Endodermal cell (in vitro differentiated cells): Measurements from ENCODE around the gene SPAM1. TPM values are rescaled to one million over a fixed set of nuclear protein-coding genes. Genes with fewer than 3 reads are reported as not detected.

ENCODE experiments used
- DNase-seq: peaks from one replicate; pipeline ENCODE4 v3.0.0-alpha.2; 2017
- H3K27ac ChIP-seq: 2 replicates; pipeline ENCODE4 v1.5.1; 2013; ENCODE audit warnings: mild to moderate bottlenecking, low read depth, low read length, moderate library complexity
- H3K27me3 ChIP-seq: 2 replicates; pipeline ENCODE4 v1.6.1; 2013; ENCODE audit warnings: mild to moderate bottlenecking, low read length, moderate library complexity; ENCODE audit not compliant: insufficient read depth, control insufficient read depth, poor library complexity, severe bottlenecking
- H3K36me3 ChIP-seq: 2 replicates; pipeline ENCODE4 v1.7.0; 2013; ENCODE audit warnings: mild to moderate bottlenecking, low read length, moderate library complexity; ENCODE audit not compliant: control insufficient read depth, insufficient read depth
- H3K4me1 ChIP-seq: one replicate; pipeline ENCODE4 v1.7.0; 2013; ENCODE audit warnings: low read length; ENCODE audit not compliant: control insufficient read depth, insufficient read depth
- H3K4me3 ChIP-seq: 2 replicates; pipeline ENCODE4 v1.5.1; 2013; ENCODE audit warnings: mild to moderate bottlenecking, low read length, moderate library complexity
- H3K9ac ChIP-seq: 2 replicates; pipeline ENCODE4 v1.6.1; 2013; ENCODE audit warnings: mild to moderate bottlenecking, low read length, moderate library complexity; ENCODE audit not compliant: poor library complexity, severe bottlenecking; ENCODE audit errors: extremely low read depth
- H3K9me3 ChIP-seq: 2 replicates; pipeline ENCODE4 v1.6.1; 2013; ENCODE audit warnings: mild to moderate bottlenecking, low read length, moderate library complexity; ENCODE audit not compliant: control insufficient read depth
- H3K27ac Mint-ChIP-seq: 2 replicates; pipeline ENCODE4 v1.8.0; 2020; ENCODE audit warnings: mixed read lengths
- H3K27me3 Mint-ChIP-seq: 2 replicates; pipeline ENCODE4 v1.8.0; 2021; ENCODE audit warnings: mild to moderate bottlenecking, mixed read lengths; ENCODE audit not compliant: insufficient read depth
- H3K36me3 Mint-ChIP-seq: 2 replicates; pipeline ENCODE4 v1.8.0; 2020; ENCODE audit warnings: low read depth, mixed read lengths
- H3K4me1 Mint-ChIP-seq: 2 replicates; pipeline ENCODE4 v1.8.0; 2020; ENCODE audit warnings: mixed read lengths
- H3K4me3 Mint-ChIP-seq: 2 replicates; pipeline ENCODE4 v1.8.0; 2020; ENCODE audit warnings: mild to moderate bottlenecking, moderate library complexity, mixed read lengths
- H3K9me3 Mint-ChIP-seq: 2 replicates; pipeline ENCODE4 v1.8.0; 2020; ENCODE audit warnings: mild to moderate bottlenecking, mixed read lengths
- WGBS, 2 experiments: methylation state at CpG; one replicate each; pipeline versions ENCODE4 v1.1.5 to v1.1.7; 2013; ENCODE audit warnings: missing lambda C conversion rate in 2 of 2, mixed read lengths in 1 of 2; ENCODE audit not compliant: insufficient coverage in 1 of 2, insufficient read length in 1 of 2; 5-methylcytosine and 5-hydroxymethylcytosine counted together
- total RNA-seq, 2 donors: library from RNA; stranded (reverse); fragmentation: NEBNext Ultra II Directional in 1 of 2; extraction: Animal tissue kit (Norgen Biotek cat#: 25700) in 1 of 2; gene quantifications; 2 replicates in 1 of 2; 3 replicates in 1 of 2; pipeline ENCODE4 v1.2.1, GENCODE V29; 2021
- TF ChIP-seq, protein P1 (sequence below): fragments of 200-600 bp; sonication (generic); conservative IDR thresholded peaks from 2 replicates; pipeline ENCODE4 v1.5.0; 2021; ENCODE audit warnings: antibody characterized with exemption, mild to moderate bottlenecking

SPAM1 gene
- total RNA-seq, 2 donors from 2014 or later = 0.18 to 0.49 TPM

DNA sequence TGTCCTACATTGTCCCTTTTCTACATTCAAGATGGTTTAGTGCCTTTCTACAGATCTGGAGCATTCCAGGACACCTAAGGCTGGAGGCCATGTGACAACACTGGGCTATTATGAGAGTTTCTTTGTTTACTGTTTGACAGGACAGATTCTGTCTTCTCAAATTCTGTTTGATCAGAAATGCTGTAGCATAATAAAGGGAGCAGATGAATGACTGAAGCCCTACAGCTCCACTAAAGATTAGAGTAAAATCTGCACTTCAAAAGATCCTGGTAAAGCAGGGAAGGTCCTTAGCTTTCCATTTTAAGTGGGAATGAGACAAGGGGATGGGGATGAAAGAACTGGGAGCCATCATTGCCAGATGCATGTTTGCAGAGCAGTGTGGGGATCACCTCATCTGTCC lies 69.4 kb downstream of the SPAM1 start:
- H3K27me3 Mint-ChIP-seq = no peaks in the 10 kb centered on the region
- H3K4me1 Mint-ChIP-seq = peaks cover 27% of the 10 kb centered on the region
- no peaks in the 10 kb centered on the region for H3K36me3 Mint-ChIP-seq
- no peak overlapping the region for H3K27ac Mint-ChIP-seq
- H3K4me3 Mint-ChIP-seq = no peak overlapping the region
- TF ChIP-seq, protein P1, sequence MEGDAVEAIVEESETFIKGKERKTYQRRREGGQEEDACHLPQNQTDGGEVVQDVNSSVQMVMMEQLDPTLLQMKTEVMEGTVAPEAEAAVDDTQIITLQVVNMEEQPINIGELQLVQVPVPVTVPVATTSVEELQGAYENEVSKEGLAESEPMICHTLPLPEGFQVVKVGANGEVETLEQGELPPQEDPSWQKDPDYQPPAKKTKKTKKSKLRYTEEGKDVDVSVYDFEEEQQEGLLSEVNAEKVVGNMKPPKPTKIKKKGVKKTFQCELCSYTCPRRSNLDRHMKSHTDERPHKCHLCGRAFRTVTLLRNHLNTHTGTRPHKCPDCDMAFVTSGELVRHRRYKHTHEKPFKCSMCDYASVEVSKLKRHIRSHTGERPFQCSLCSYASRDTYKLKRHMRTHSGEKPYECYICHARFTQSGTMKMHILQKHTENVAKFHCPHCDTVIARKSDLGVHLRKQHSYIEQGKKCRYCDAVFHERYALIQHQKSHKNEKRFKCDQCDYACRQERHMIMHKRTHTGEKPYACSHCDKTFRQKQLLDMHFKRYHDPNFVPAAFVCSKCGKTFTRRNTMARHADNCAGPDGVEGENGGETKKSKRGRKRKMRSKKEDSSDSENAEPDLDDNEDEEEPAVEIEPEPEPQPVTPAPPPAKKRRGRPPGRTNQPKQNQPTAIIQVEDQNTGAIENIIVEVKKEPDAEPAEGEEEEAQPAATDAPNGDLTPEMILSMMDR = no peak
- H3K27me3 ChIP-seq = no peaks in the 10 kb centered on the region
- H3K36me3 ChIP-seq = no peaks in the 10 kb centered on the region
- DNase-seq = no peak
- no peaks in the 10 kb centered on the region for H3K9me3 ChIP-seq
- H3K4me3 ChIP-seq = no peak overlapping the region
- no peaks in the 10 kb centered on the region for H3K4me1 ChIP-seq
- peak overlapping the region; percentile 20 for H3K27ac ChIP-seq
- H3K9me3 Mint-ChIP-seq = peaks cover 7% of the 10 kb centered on the region
- H3K9ac ChIP-seq = no peak overlapping the region

DNA sequence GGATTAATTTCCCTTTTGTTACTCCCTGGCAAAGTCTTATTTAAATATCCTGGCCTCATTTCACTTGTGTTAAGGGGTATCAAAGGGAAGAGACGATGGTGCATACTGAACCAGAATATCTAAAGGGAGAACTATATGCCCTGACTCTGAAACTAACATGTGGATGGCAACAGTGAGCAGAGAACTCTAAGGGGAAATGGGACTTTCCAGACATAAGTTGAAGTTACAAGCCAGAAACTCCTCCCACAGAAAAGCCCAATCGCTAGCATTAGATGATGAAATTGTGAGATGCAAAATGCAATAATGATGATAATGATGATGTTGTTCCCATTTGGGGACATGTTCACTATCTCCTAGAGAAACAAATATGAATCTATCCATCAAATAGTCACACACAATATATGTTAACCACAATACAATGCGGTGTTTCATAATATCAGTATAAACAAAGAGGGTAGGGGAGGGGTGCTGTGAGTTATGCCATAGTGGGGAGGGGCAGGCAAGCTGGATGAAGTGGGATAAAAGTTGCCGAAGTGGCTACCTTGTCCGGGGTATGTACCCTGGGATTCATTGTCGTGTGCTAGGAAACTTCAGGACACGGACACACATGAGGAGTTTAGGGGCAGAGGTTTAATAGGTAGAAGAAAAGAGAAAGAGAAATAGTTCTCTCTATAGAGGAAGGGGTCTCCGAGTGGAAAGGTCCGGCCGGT lies 70.7 kb downstream of the SPAM1 start:
- no peaks in the 10 kb centered on the region for H3K36me3 ChIP-seq
- H3K4me3 Mint-ChIP-seq = no peak overlapping the region
- no peak overlapping the region for H3K27ac Mint-ChIP-seq
- no peak overlapping the region for H3K9ac ChIP-seq
- H3K4me1 Mint-ChIP-seq = peaks cover 27% of the 10 kb centered on the region
- no peak for DNase-seq
- H3K27me3 ChIP-seq = no peaks in the 10 kb centered on the region
- no peaks in the 10 kb centered on the region for H3K4me1 ChIP-seq
- WGBS, 2 experiments = 93 to 96% methylated on average over 5 to 10 of the region's 10 CpGs
- H3K27me3 Mint-ChIP-seq = no peaks in the 10 kb centered on the region
- peaks cover 3% of the 10 kb centered on the region for H3K9me3 ChIP-seq
- no peak overlapping the region for H3K27ac ChIP-seq
- no peaks in the 10 kb centered on the region for H3K36me3 Mint-ChIP-seq
- H3K4me3 ChIP-seq = no peak overlapping the region
- peaks cover 13% of the 10 kb centered on the region for H3K9me3 Mint-ChIP-seq
- TF ChIP-seq, protein P1 = no peak

DNA sequence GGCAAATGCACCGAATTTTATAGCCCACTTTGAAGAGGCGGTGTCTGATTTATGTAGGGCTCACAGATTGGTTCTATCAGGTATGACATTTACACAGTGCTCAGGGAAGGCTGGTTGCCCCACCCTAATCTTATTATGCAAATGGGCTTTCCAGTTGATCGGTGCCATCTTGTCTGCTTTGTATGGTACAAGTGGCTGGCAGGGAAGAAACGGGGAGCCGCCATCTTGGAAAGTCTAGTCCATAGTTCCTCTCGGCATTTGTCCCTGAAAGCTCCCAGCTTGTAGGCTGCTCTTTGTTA lies 71.2 kb downstream of the SPAM1 start:
- H3K27me3 ChIP-seq = no peaks in the 10 kb centered on the region
- Mint-ChIP-seq H3K4me1 (peaks cover 27% of the 10 kb centered on the region), H3K4me3 (no peak overlapping the region), H3K36me3 (no peaks in the 10 kb centered on the region), H3K27ac (no peak overlapping the region), H3K9me3 (peaks cover 18% of the 10 kb centered on the region), H3K27me3 (no peaks in the 10 kb centered on the region)
- H3K27ac ChIP-seq = no peak overlapping the region
- H3K4me3 ChIP-seq = no peak overlapping the region
- no peak for DNase-seq
- peaks cover 7% of the 10 kb centered on the region for H3K9me3 ChIP-seq
- H3K36me3 ChIP-seq = no peaks in the 10 kb centered on the region
- 83 to 96% methylated on average over 3 to 6 of the region's 6 CpGs for WGBS, 2 experiments
- TF ChIP-seq, protein P1 = no peak
- no peak overlapping the region for H3K9ac ChIP-seq
- no peaks in the 10 kb centered on the region for H3K4me1 ChIP-seq
